Parathyroid adenoma (tissue), 2 donors: ENCODE data around the gene FAM227B.

Experiments
- H2AFZ ChIP-seq: fragments of 300-600 bp; sonication (generic); one replicate; pipeline ENCODE4 v1.7.0; 2017; ENCODE audit warnings: antibody characterized with exemption, mild to moderate bottlenecking
- H3K27ac ChIP-seq: fragments of 300-600 bp; sonication (generic); one replicate; pipeline ENCODE4 v1.7.0; 2017
- H3K27me3 ChIP-seq: fragments of 300-600 bp; sonication (generic); one replicate; pipeline ENCODE4 v1.7.0; 2017; ENCODE audit warnings: low read length; ENCODE audit not compliant: control insufficient read depth, insufficient read depth
- H3K36me3 ChIP-seq: fragments of 300-600 bp; sonication (generic); one replicate; pipeline ENCODE4 v1.7.0; 2017; ENCODE audit warnings: low read length; ENCODE audit not compliant: control insufficient read depth, insufficient read depth
- H3K4me1 ChIP-seq: fragments of 300-600 bp; sonication (generic); one replicate; pipeline ENCODE4 v1.7.0; 2017; ENCODE audit warnings: control low read depth
- H3K4me2 ChIP-seq: fragments of 300-600 bp; sonication (generic); one replicate; pipeline ENCODE4 v1.7.0; 2017; ENCODE audit warnings: low read length
- H3K4me3 ChIP-seq: fragments of 300-600 bp; sonication (generic); one replicate; pipeline ENCODE4 v1.7.0; 2017; ENCODE audit warnings: low read depth, low read length
- H3K79me2 ChIP-seq: fragments of 300-600 bp; sonication (generic); one replicate; pipeline ENCODE4 v1.7.0; 2017; ENCODE audit warnings: control low read depth
- H3K9ac ChIP-seq: fragments of 300-600 bp; sonication (generic); one replicate; pipeline ENCODE4 v1.7.0; 2017; ENCODE audit warnings: mild to moderate bottlenecking
- H3K9me3 ChIP-seq: fragments of 300-600 bp; sonication (generic); one replicate; pipeline ENCODE4 v1.7.0; 2017; ENCODE audit warnings: low read length; ENCODE audit not compliant: control insufficient read depth
- CTCF ChIP-seq: fragments of 300-600 bp; sonication (generic); IDR thresholded peaks from one replicate; pipeline ENCODE4 v1.7.0; 2017; ENCODE audit warnings: antibody characterized with exemption, mild to moderate bottlenecking
- donor health status: primary hyperparathyroidism.

Gene FAM227B

GRCh38 chr15:49282366-49282765 is 338.3 kb downstream of the FAM227B start:
- no peaks in the 10 kb centered on the region for H3K27me3 ChIP-seq

GRCh38 chr15:49279521-49280456 is 340.8 kb downstream of the FAM227B start:
- no peaks in the 10 kb centered on the region for H3K36me3 ChIP-seq

More at GRCh38 chr15:49282366-49282765, 338.3 kb downstream of the FAM227B start:
- H3K27ac ChIP-seq = no peak overlapping the region
- H3K9ac ChIP-seq = no peak overlapping the region
- no peak overlapping the region for H3K4me2 ChIP-seq
- TF ChIP-seq CTCF = no peak
- no peaks in the 10 kb centered on the region for H3K36me3 ChIP-seq
- no peaks in the 10 kb centered on the region for H3K4me1 ChIP-seq
- no peaks in the 10 kb centered on the region for H3K79me2 ChIP-seq
- H3K9me3 ChIP-seq = no peaks in the 10 kb centered on the region
- H2AFZ ChIP-seq = no peak overlapping the region
- no peak overlapping the region for H3K4me3 ChIP-seq

DNA sequence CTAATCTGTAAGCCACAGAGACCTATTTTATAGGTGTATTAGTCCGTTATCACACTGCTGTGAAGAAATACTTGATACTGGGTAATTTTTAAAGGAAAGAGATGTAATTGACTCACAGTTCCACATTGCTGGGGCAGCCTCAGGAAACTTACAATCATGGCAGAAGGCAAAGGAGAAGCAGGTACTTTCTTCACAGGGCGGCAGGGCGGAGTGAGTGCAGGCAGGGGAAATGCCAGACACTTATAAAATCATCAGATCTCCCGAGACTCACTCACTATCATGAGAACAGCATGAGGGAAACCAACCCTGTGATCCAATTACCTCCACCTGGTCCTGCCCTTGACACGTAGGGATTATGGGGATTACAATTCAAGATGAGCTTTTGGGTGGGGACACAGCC is 341.9 kb downstream of the FAM227B start:
- Histone ChIP-seq H3K4me2 (no peak overlapping the region), H3K4me1 (no peaks in the 10 kb centered on the region), H3K79me2 (no peaks in the 10 kb centered on the region), H3K36me3 (no peaks in the 10 kb centered on the region), H3K27ac (no peak overlapping the region), H3K27me3 (no peaks in the 10 kb centered on the region), H3K9me3 (no peaks in the 10 kb centered on the region), H2AFZ (no peak overlapping the region), H3K4me3 (no peak overlapping the region), H3K9ac (no peak overlapping the region)
- TF ChIP-seq CTCF = no peak

More at GRCh38 chr15:49279521-49280456, 340.8 kb downstream of the FAM227B start:
- Histone ChIP-seq H3K9me3 (no peaks in the 10 kb centered on the region), H3K9ac (no peak overlapping the region), H3K4me1 (no peaks in the 10 kb centered on the region), H2AFZ (no peak overlapping the region), H3K4me3 (no peak overlapping the region), H3K27me3 (no peaks in the 10 kb centered on the region), H3K27ac (no peak overlapping the region), H3K79me2 (no peaks in the 10 kb centered on the region), H3K4me2 (no peak overlapping the region)
- no peak for TF ChIP-seq CTCF
